BJ (cell line): ENCODE measurements around the gene ACSL5. TPM values are rescaled to one million over a fixed set of nuclear protein-coding genes. Genes with fewer than 3 reads are reported as not detected.

Experiments used
- CTCF ChIA-PET: fragments of 350-600 bp; formaldehyde crosslinking; extraction: SDS; loops from one replicate; lab custom pipeline; 2021; ENCODE audit warnings: antibody characterized with exemption, inconsistent platforms; lab: Yijun Ruan, JAX
- POLR2A ChIA-PET: fragments of 300-600 bp; sonication (Branson Sonifier 250); formaldehyde crosslinking; extraction: SDS; loops from one replicate; lab custom pipeline; 2021; ENCODE audit warnings: antibody characterized with exemption; lab: Charles Lee
- DNase-seq: peaks from one replicate; pipeline ENCODE4 v3.0.0-alpha.2; 2011; ENCODE audit warnings: low read depth
- H3K27me3 ChIP-seq: 2 replicates; pipeline ENCODE4 v1.6.0; 2011; ENCODE audit warnings: low read length; ENCODE audit not compliant: control insufficient read depth, insufficient read depth
- H3K36me3 ChIP-seq: 2 replicates; pipeline ENCODE4 v1.5.1; 2011; ENCODE audit warnings: low read length; ENCODE audit not compliant: control insufficient read depth, insufficient read depth
- H3K4me3 ChIP-seq: 2 replicates; pipeline ENCODE4 v1.5.1; 2011; ENCODE audit warnings: low read depth, mild to moderate bottlenecking, control low read depth, low read length
- CTCF ChIP-seq: IDR thresholded peaks from 2 replicates; pipeline ENCODE4 v1.5.1; 2011; ENCODE audit warnings: low read depth, mild to moderate bottlenecking, control low read depth, inconsistent platforms, low read length, moderate library complexity; ENCODE audit not compliant: insufficient read depth
- polyA plus RNA-seq: library from polyadenylated mRNA; depleted of rRNA; stranded (reverse); fragments of >200 nt; gene quantifications from 2 replicates; pipeline ENCODE4 v1.2.3, GENCODE V29; 2011

The ACSL5 gene
- polyA plus RNA-seq, 1 experiment: 1.0 TPM

DNA sequence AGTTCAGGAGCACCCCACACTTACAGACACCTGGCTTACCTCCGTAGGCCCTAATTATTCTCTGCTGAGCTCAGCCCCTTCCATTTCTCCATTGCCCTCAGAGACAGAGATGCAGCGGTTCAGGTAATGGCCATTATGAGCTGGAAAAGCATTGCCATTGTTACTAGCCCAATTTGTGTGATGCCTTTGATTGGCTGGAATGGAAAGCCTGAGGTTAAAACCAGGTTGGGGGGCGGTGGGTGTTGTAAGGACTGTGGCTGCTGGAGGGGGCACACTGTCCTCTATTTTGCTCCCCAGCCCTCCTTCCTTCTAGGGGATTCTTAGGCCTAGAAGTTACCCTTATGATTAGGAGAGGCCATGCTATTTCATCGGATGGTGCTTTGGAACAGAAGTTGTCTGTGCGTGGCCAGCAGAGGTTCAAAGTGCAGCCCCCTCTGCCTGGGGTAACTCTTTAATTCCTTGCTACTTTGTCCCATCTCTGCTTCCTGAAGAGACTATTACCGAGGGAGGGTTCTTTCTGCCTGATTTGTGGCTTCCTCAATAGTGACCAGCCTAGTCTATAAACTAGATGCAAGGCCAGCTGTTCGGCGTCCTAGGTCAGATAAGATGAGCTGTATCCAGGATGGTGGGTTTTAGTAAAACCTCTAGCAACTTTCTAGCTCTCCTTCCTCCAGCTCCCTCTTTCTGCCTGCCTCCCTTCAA, 14.2 kb upstream of the ACSL5 start:
- no peak for TF ChIP-seq CTCF
- Histone ChIP-seq H3K4me3 (no peak overlapping the region), H3K27me3 (no peaks in the 10 kb centered on the region), H3K36me3 (no peaks in the 10 kb centered on the region)
- DNase-seq: no peak
- CTCF ChIA-PET: no interaction called here
- POLR2A ChIA-PET: no interaction called here

DNA sequence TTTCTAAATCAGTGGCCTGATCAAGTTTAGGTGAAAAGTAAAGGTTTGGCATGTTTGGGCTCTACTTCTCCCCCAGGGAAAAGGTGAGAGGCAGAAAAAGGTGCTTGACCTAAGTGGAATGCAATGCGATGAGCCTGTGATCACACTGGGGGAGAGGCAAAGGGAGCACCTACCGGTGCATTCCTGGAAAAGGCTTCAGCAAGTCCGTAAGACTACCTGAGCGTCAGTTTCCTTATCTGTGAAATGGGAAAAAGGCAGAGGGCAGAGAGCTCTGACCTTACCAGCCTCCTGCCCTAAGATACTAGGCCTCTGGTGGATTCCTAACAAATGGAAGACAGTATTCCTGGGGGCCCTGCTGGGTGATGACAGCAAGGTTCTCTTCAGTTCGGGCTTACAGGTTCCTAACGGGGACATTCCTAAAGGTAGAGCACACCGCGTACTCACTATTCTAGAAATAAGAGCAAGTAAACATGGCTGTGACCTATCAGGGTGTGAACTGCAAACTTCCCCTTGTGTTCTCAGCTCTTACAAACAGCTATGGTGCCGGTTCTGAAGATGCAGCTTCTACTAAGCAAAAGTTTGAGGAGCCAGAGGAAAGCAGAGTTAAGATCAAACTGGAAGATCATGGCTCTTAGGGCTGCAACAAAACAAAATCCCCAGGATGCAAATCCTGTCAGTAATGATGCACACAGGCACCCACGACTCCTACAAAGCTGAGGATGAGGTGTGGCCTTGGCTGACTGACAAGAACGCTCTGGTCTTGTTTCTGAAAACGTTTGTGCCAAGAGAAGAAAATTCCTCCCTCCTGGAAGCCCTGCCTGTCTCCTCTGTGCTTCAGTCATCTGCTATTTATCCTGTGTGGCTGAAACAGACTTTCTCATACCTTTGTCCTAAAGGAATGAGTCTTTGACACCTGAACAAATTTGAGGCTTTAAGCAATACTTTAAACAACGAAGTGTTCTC, 13.3 kb upstream of the ACSL5 start:
- TF ChIP-seq CTCF: no peak
- Histone ChIP-seq H3K27me3 (no peaks in the 10 kb centered on the region), H3K4me3 (no peak overlapping the region), H3K36me3 (no peaks in the 10 kb centered on the region)
- no peak for DNase-seq
- ChIA-PET POLR2A (no interaction called here), CTCF (no interaction called here)

DNA sequence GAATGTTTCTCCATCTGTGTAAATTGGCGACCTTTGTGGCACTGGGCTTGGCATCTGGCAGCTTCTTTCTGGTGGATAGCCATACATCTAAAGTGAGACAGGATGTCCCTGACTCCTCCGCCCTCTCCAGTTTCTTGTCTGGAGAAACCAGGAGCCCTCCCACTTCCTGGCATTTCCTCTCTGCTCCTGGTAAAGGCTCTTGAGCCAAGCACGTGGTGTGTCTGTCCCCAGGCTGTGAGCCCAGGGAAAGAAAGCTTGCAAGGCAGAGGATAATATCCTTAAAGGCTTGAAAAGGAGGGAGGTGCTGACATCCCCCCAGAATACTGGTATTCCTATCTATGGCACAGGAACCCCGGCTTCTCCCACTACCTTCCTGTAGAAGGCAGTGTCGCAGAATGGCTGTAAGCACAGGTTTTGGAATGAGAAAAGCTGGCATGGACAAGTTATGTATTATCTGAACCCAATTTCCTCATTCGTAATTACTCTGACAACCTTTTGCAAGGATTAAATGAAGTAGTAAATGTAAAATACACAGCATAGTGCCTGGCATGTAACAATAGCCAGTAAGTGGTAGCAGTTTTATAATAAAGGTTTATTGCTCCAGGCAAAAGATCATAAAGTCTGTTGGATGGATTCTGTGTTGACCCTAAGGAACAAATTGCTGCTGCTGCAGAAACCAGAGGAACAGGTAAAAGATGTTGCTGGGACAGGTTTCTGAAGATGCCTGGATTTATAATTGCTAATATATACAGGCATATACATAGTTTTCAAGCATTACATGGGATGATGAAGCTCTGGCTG, 11.8 kb upstream of the ACSL5 start:
- POLR2A ChIA-PET: no interaction called here
- DNase-seq: no peak

DNA sequence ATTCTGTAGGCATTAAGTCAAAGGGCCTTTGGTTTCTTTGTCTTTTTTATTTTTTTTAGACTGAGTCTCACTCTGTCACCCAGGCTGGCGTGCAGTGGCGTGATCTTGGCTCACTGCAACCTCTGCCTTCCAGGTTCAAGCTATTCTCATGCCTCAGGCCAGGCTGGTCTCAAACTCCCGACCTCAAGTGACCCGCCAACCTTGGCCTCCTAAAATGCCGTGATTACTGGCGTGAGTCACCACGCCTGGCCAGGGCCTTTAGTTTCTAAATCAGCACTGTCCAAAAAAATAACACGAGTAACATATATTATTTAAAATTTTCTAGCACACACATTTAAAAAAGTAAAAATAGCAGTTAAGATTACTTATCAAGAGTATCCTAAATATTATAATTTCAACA, 11.1 kb upstream of the ACSL5 start:
- DNase-seq: no peak
- ChIA-PET POLR2A (no interaction called here), CTCF (interaction anchor here (0.7 kb wide), 1 partner anchor 19 kb away, joined by 3 read pairs; no protein-coding TSS in a partner anchor)
- H3K27me3 ChIP-seq: no peaks in the 10 kb centered on the region
- no peak overlapping the region for H3K4me3 ChIP-seq
- no peak for TF ChIP-seq CTCF
- H3K36me3 ChIP-seq: no peaks in the 10 kb centered on the region

More for the DNA sequence above, 11.8 kb upstream of the ACSL5 start:
- Histone ChIP-seq H3K27me3 (no peaks in the 10 kb centered on the region), H3K4me3 (no peak overlapping the region), H3K36me3 (no peaks in the 10 kb centered on the region)
- TF ChIP-seq CTCF: no peak
- CTCF ChIA-PET: interaction anchor here (0.7 kb wide), 1 partner anchor 19 kb away, joined by 3 read pairs; no protein-coding TSS in a partner anchor
